ENCODE results near the gene FAM20A. TPM values are rescaled to one million over a fixed set of nuclear protein-coding genes. Genes with fewer than 3 reads are reported as not detected.

FAM20A gene
- polyA plus RNA-seq, 1 donor (not counting 4 experiments of a cell fraction or from before 2014, with no cell fraction given), result not detected

- Histone ChIP-seq H3K4me1 (ENCODE audit: control insufficient read depth, extremely low read depth, insufficient read depth, low read length) (no peaks in the 10 kb centered on the region), H3K36me3 (ENCODE audit: control insufficient read depth in 2 of 2, extremely low read depth in 1 of 2, insufficient read depth in 2 of 2, low read length in 2 of 2) (no peaks in the 10 kb centered on the region), H3K4me2 (ENCODE audit: control insufficient read depth, extremely low read depth, insufficient read depth, low read depth, low read length) (no peak overlapping the region), H3K9me1 (ENCODE audit: control insufficient read depth, extremely low read depth, insufficient read depth, low read length) (no peaks in the 10 kb centered on the region), H3K9ac (ENCODE audit: control insufficient read depth, extremely low read depth, insufficient read depth, low read length) (no peak overlapping the region), H3K4me3 (ENCODE audit: control insufficient read depth in 2 of 3, extremely low read depth in 1 of 3, insufficient read depth in 2 of 3, low read depth in 1 of 3, low read length in 3 of 3) (no peak overlapping the region), H4K20me1 (ENCODE audit: control insufficient read depth, extremely low read depth, insufficient read depth, low read length) (no peaks in the 10 kb centered on the region), H3K79me2 (ENCODE audit: control insufficient read depth, insufficient read depth, low read length) (no peaks in the 10 kb centered on the region), H2AFZ (ENCODE audit: control insufficient read depth, low read length) (no peak overlapping the region), H3K27ac (ENCODE audit: control insufficient read depth, insufficient read depth, low read length) (no peak overlapping the region), H3K9me3 (ENCODE audit: control insufficient read depth, low read depth, low read length) (no peaks in the 10 kb centered on the region), H3K27me3 (ENCODE audit: control insufficient read depth, extremely low read depth, insufficient read depth, low read length) (no peaks in the 10 kb centered on the region)
- no peak for FAIRE-seq
- dilution Hi-C loops (cut with MboI; ENCODE audit: extremely low pct_ligation_motif_present, low sequenced_read_pairs), result no loop called here
- TF ChIP-seq CTCF (optimal IDR thresholded peaks at IDR 0.05 in 1 of 3, IDR thresholded peaks at IDR 0.05 in 1 of 3, conservative IDR thresholded peaks at IDR 0.05 in 1 of 3; ENCODE audit: extremely low read depth in 1 of 3, insufficient read depth in 2 of 3, low read length in 3 of 3) (no peak), EZH2 (IDR thresholded peaks at IDR 0.05; ENCODE audit: low read length) (no peak)
- DNase-seq (ENCODE audit: low read depth, low spot score), result no peak
Measured at GRCh38 chr17:68591583-68591982, 9.6 kb downstream of the FAM20A start.

GRCh38 chr17:68589086-68589485 is 12.1 kb downstream of the FAM20A start:
- no peaks in the 10 kb centered on the region for H3K79me2 ChIP-seq (ENCODE audit: control insufficient read depth, insufficient read depth, low read length)
- TF ChIP-seq CTCF (optimal IDR thresholded peaks at IDR 0.05 in 1 of 3, IDR thresholded peaks at IDR 0.05 in 1 of 3, conservative IDR thresholded peaks at IDR 0.05 in 1 of 3; ENCODE audit: extremely low read depth in 1 of 3, insufficient read depth in 2 of 3, low read length in 3 of 3) (no peak), EZH2 (IDR thresholded peaks at IDR 0.05; ENCODE audit: low read length) (no peak)
- no peaks in the 10 kb centered on the region for H3K36me3 ChIP-seq (ENCODE audit: control insufficient read depth in 2 of 2, extremely low read depth in 1 of 2, insufficient read depth in 2 of 2, low read length in 2 of 2)
- no peak overlapping the region for H2AFZ ChIP-seq (ENCODE audit: control insufficient read depth, low read length)
- H4K20me1 ChIP-seq (ENCODE audit: control insufficient read depth, extremely low read depth, insufficient read depth, low read length), result no peaks in the 10 kb centered on the region
- no peak overlapping the region for H3K4me2 ChIP-seq (ENCODE audit: control insufficient read depth, extremely low read depth, insufficient read depth, low read depth, low read length)
- no peak overlapping the region for H3K4me3 ChIP-seq (ENCODE audit: control insufficient read depth in 2 of 3, extremely low read depth in 1 of 3, insufficient read depth in 2 of 3, low read depth in 1 of 3, low read length in 3 of 3)
- no peaks in the 10 kb centered on the region for H3K9me3 ChIP-seq (ENCODE audit: control insufficient read depth, low read depth, low read length)
- FAIRE-seq (no peak), DNase-seq (ENCODE audit: low read depth, low spot score) (no peak)
- no peaks in the 10 kb centered on the region for H3K9me1 ChIP-seq (ENCODE audit: control insufficient read depth, extremely low read depth, insufficient read depth, low read length)
- H3K9ac ChIP-seq (ENCODE audit: control insufficient read depth, extremely low read depth, insufficient read depth, low read length), result no peak overlapping the region
- H3K27me3 ChIP-seq (ENCODE audit: control insufficient read depth, extremely low read depth, insufficient read depth, low read length), result no peaks in the 10 kb centered on the region
- dilution Hi-C loops (cut with MboI; ENCODE audit: extremely low pct_ligation_motif_present, low sequenced_read_pairs), result no loop called here
- H3K27ac ChIP-seq (ENCODE audit: control insufficient read depth, insufficient read depth, low read length), result no peak overlapping the region
- H3K4me1 ChIP-seq (ENCODE audit: control insufficient read depth, extremely low read depth, insufficient read depth, low read length), result peaks cover 6% of the 10 kb centered on the region

Data from keratinocyte (primary cell).